Measurements from ENCODE around the gene MYBPHL. TPM values are rescaled to one million over a fixed set of nuclear protein-coding genes. Genes with fewer than 3 reads are reported as not detected.
A peak's percentile ranks its signal among the peaks of the same experiment; 100 is the strongest.

Gene MYBPHL
- total and polyA plus RNA-seq, 2 of the 13 experiments (the other 11 are each of a cell fraction or from before 2014, with no cell fraction given) = 3.7 to 3.8 TPM

DNA sequence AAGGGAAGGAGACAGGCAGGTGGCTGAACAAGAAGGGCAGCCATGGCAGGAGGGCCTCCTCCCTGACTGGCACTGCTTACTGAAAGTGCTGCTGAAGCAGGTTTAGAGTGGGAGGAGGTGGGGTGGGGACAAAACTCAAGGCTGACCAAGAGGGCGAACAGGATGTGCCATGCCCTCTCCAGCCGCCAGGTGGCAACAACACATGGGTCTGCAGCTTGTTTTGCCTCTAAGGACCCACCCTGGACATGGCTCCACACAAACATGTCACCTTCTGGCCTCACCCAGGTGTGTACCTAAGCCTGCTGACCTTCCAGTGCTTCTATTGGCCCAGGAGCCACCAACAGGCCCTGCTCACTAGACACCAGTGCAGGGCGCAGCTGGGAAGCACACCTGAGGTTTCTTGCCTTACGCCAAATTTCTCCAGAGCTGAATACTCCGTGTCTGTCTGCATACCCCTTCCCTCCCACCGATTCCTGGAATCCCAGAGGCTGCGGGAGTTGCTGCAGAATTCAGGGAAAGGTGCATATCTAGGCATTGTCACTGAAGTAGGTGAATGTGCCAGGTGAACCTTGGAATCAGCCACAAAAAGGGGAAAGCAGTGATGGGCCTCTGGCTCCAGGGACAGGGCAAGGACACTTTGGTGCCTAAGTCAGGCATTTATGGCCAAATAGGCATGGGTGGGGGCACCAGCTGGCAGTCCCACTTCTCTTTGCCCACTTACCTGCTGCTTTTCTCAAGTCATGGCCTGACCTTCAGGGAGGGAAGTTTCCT is 29.2 kb downstream of the MYBPHL start (continued):
- TF ChIP-seq MYC (CRISPR knock-in tag; IDR thresholded peaks at IDR 0.05; ENCODE audit: borderline replicate concordance) (peak; percentile 60; the same call in 1 of the 2 replicates), TOPORS (CRISPR knock-in tag; IDR thresholded peaks at IDR 0.05) (0 out of 2 replicates have a peak, but pooled peaks have one; percentile 55), ISL2 (CRISPR knock-in tag; IDR thresholded peaks at IDR 0.05) (peak; percentile 59; the same call in 1 of the 2 replicates), FLYWCH1 (CRISPR knock-in tag; IDR thresholded peaks at IDR 0.05) (no peak), MTA3 (CRISPR knock-in tag; IDR thresholded peaks at IDR 0.05) (no peak), ZBTB42 (CRISPR knock-in tag; IDR thresholded peaks at IDR 0.05) (0 out of 2 replicates have a peak, but pooled peaks have one; percentile 3), RXRB (CRISPR knock-in tag; IDR thresholded peaks at IDR 0.05; ENCODE audit: borderline replicate concordance) (0 out of 2 replicates have a peak, but pooled peaks have one; percentile 29), ARID2 (CRISPR knock-in tag; IDR thresholded peaks at IDR 0.05; ENCODE audit: borderline replicate concordance) (0 out of 2 replicates have a peak, but pooled peaks have one; percentile 65), ARHGAP35 (CRISPR knock-in tag; IDR thresholded peaks at IDR 0.05; ENCODE audit: borderline replicate concordance) (0 out of 2 replicates have a peak, but pooled peaks have one; percentile 45), NFE2 (CRISPR knock-in tag; IDR thresholded peaks at IDR 0.05) (no peak), FOXA1 (IDR thresholded peaks at IDR 0.05) (no peak), FOXA1 (CRISPR knock-in tag; IDR thresholded peaks at IDR 0.05) (peak; percentile 75), ZNF572 (CRISPR knock-in tag; IDR thresholded peaks at IDR 0.05) (no peak), NFIC (IDR thresholded peaks at IDR 0.05; ENCODE audit: low read length) (no peak), TAF1 (CRISPR knock-in tag; IDR thresholded peaks at IDR 0.05) (peak; percentile 30; the same call in 1 of the 2 replicates), ETV5 (CRISPR knock-in tag; IDR thresholded peaks at IDR 0.05; ENCODE audit: borderline replicate concordance) (peak; percentile 94), FOXO1 (CRISPR knock-in tag; IDR thresholded peaks at IDR 0.05) (peak; percentile 78), ZNF441 (CRISPR knock-in tag; IDR thresholded peaks at IDR 0.05; ENCODE audit: borderline replicate concordance) (peak; percentile 60; the same call in 1 of the 2 replicates), TGIF2 (CRISPR knock-in tag; IDR thresholded peaks at IDR 0.05) (peak; percentile 69), GABPA (IDR thresholded peaks at IDR 0.05; ENCODE audit: low read depth, low read length) (no peak), GABPA (CRISPR knock-in tag; IDR thresholded peaks at IDR 0.05; ENCODE audit: low read depth) (peak; percentile 68)
- TF ChIP-seq, protein P1, sequence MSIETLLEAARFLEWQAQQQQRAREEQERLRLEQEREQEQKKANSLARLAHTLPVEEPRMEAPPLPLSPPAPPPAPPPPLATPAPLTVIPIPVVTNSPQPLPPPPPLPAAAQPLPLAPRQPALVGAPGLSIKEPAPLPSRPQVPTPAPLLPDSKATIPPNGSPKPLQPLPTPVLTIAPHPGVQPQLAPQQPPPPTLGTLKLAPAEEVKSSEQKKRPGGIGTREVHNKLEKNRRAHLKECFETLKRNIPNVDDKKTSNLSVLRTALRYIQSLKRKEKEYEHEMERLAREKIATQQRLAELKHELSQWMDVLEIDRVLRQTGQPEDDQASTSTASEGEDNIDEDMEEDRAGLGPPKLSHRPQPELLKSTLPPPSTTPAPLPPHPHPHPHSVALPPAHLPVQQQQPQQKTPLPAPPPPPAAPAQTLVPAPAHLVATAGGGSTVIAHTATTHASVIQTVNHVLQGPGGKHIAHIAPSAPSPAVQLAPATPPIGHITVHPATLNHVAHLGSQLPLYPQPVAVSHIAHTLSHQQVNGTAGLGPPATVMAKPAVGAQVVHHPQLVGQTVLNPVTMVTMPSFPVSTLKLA (IDR thresholded peaks at IDR 0.05) = no peak
- TF ChIP-seq, protein P2, sequence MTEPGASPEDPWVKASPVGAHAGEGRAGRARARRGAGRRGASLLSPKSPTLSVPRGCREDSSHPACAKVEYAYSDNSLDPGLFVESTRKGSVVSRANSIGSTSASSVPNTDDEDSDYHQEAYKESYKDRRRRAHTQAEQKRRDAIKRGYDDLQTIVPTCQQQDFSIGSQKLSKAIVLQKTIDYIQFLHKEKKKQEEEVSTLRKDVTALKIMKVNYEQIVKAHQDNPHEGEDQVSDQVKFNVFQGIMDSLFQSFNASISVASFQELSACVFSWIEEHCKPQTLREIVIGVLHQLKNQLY (CRISPR knock-in tag; IDR thresholded peaks at IDR 0.05) = peak; percentile 52; the same call in 1 of the 2 replicates
- TF ChIP-seq, protein P3, sequence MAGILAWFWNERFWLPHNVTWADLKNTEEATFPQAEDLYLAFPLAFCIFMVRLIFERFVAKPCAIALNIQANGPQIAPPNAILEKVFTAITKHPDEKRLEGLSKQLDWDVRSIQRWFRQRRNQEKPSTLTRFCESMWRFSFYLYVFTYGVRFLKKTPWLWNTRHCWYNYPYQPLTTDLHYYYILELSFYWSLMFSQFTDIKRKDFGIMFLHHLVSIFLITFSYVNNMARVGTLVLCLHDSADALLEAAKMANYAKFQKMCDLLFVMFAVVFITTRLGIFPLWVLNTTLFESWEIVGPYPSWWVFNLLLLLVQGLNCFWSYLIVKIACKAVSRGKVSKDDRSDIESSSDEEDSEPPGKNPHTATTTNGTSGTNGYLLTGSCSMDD (CRISPR knock-in tag; IDR thresholded peaks at IDR 0.05) = no peak
- TF ChIP-seq, protein P4, sequence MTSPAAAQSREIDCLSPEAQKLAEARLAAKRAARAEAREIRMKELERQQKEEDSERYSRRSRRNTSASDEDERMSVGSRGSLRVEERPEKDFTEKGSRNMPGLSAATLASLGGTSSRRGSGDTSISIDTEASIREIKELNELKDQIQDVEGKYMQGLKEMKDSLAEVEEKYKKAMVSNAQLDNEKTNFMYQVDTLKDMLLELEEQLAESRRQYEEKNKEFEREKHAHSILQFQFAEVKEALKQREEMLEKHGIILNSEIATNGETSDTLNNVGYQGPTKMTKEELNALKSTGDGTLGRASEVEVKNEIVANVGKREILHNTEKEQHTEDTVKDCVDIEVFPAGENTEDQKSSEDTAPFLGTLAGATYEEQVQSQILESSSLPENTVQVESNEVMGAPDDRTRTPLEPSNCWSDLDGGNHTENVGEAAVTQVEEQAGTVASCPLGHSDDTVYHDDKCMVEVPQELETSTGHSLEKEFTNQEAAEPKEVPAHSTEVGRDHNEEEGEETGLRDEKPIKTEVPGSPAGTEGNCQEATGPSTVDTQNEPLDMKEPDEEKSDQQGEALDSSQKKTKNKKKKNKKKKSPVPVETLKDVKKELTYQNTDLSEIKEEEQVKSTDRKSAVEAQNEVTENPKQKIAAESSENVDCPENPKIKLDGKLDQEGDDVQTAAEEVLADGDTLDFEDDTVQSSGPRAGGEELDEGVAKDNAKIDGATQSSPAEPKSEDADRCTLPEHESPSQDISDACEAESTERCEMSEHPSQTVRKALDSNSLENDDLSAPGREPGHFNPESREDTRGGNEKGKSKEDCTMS (CRISPR knock-in tag; conservative IDR thresholded peaks at IDR 0.05) = 0 out of 2 replicates have a peak, but pooled peaks have one; percentile 41
- TF ChIP-seq, protein P5, sequence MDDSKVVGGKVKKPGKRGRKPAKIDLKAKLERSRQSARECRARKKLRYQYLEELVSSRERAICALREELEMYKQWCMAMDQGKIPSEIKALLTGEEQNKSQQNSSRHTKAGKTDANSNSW (CRISPR knock-in tag; IDR thresholded peaks at IDR 0.05; ENCODE audit: borderline replicate concordance) = no peak
